Measurements from ENCODE around the gene ELMO1.

Gene ELMO1

DNA sequence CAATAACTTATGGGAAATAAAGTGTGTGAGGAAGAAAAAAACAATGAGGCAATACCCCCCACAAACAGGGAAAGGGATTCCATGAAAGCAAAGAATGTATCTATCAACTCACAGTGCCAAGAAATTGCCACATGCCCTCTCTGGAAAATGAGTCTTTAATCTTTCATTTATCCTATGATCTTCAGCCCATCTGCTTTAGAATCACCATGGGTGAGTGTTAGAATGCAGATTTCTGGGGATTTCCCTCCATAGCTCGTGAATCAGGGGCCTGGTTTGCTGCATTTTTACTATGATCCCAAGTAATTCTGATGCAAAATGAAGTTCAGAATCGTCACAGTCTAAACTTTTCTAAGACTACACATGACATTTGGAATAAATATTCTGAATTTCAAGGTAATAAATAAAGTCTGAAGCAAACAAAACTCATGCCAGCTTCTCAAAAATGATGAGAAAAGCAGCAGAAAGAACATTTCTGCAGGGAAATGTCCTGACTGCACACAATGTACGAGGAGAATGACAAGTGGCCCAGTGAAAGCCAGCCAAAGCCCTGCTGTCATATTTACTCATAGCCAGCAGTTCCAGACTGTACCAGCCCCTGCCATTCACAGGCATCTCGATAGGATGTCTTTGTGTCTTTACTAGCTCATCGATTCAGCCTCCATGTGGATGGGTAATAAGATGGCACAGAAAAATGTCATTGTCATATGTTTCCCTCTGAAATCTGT lies 167.1 kb downstream of the ELMO1 start:
- WGBS (ENCODE audit: insufficient coverage, insufficient read length) = no CpG with 5 or more reads among the region's 5 CpGs
- DNase-seq (ENCODE audit: low read depth, low spot score) = no peak
- Histone ChIP-seq H3K4me1 (ENCODE audit: control insufficient read depth, insufficient read depth, low read length) (peaks cover 4% of the 10 kb centered on the region; the same call in 1 of the 2 replicates), H3K36me3 (ENCODE audit: control insufficient read depth, insufficient read depth, low read length) (no peaks in the 10 kb centered on the region), H3K27ac (ENCODE audit: low read length) (no peak overlapping the region), H3K9me3 (ENCODE audit: control insufficient read depth, insufficient read depth, low read length) (no peaks in the 10 kb centered on the region), H3K4me3 (ENCODE audit: low read length) (no peak overlapping the region), H3K27me3 (ENCODE audit: control insufficient read depth, insufficient read depth, low read length) (no peaks in the 10 kb centered on the region)

DNA sequence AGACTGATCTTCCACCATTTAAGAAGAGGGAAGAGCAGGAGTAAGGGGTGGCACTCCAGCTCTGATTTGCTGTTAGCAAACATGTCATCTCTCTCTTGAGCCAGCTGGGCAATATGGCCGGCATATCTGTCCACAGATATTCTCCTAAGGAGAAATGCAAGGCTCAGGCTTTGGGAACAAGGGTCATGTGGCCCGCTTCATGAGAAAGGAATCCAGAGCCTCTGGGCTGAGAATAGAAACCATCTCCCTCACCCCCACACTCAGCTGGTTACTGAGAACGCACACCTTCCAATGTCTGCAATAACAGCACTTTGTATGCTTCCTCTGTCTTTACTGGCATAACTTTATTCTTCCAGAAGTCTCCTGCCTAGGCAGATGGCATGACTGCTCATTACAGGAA lies 171.2 kb downstream of the ELMO1 start:
- DNase-seq (ENCODE audit: low read depth, low spot score) = no peak
- H3K4me3 ChIP-seq (ENCODE audit: low read length) = no peak overlapping the region
- no peak overlapping the region for H3K27ac ChIP-seq (ENCODE audit: low read length)
- H3K9me3 ChIP-seq (ENCODE audit: control insufficient read depth, insufficient read depth, low read length) = no peaks in the 10 kb centered on the region
- no peaks in the 10 kb centered on the region for H3K36me3 ChIP-seq (ENCODE audit: control insufficient read depth, insufficient read depth, low read length)
- WGBS (ENCODE audit: insufficient coverage, insufficient read length) = no CpG with 5 or more reads among the region's 3 CpGs
- H3K27me3 ChIP-seq (ENCODE audit: control insufficient read depth, insufficient read depth, low read length) = no peaks in the 10 kb centered on the region
- no peaks in the 10 kb centered on the region for H3K4me1 ChIP-seq (ENCODE audit: control insufficient read depth, insufficient read depth, low read length)

DNA sequence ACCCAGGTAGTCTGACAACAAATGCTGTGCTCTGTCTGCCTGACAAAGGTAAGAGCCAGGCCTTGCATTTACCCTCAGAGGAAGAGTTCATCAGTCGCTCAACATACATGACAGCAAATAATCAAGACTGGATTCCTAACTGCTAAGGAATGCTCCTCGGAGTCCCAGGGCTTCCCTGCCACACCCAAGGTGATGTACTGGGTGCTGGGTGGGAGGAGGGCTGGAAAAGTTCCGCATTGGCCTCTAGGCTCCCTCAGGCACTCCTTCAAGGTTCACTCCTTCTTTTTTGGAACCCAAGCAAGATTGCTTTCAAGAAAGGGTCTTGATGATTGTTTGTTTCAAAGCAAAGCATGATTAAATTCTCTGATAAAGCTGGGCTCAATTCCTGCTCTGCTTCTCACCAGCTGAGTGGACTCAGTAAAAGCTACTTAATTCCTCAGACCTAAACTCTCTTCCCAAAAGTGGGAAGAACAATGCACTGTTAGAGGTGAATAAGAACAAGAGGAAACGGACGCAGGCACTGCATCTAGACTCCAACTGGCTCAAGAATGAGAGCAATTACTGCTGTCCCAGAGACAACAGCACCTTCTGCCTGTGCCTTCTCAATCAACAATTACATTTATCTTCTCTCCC lies 173.5 kb downstream of the ELMO1 start:
- Histone ChIP-seq H3K4me1 (ENCODE audit: control insufficient read depth, insufficient read depth, low read length) (no peaks in the 10 kb centered on the region), H3K36me3 (ENCODE audit: control insufficient read depth, insufficient read depth, low read length) (no peaks in the 10 kb centered on the region), H3K27ac (ENCODE audit: low read length) (no peak overlapping the region), H3K4me3 (ENCODE audit: low read length) (no peak overlapping the region), H3K9me3 (ENCODE audit: control insufficient read depth, insufficient read depth, low read length) (no peaks in the 10 kb centered on the region), H3K27me3 (ENCODE audit: control insufficient read depth, insufficient read depth, low read length) (no peaks in the 10 kb centered on the region)
- DNase-seq (ENCODE audit: low read depth, low spot score) = no peak
- no CpG with 5 or more reads among the region's 5 CpGs for WGBS (ENCODE audit: insufficient coverage, insufficient read length)

DNA sequence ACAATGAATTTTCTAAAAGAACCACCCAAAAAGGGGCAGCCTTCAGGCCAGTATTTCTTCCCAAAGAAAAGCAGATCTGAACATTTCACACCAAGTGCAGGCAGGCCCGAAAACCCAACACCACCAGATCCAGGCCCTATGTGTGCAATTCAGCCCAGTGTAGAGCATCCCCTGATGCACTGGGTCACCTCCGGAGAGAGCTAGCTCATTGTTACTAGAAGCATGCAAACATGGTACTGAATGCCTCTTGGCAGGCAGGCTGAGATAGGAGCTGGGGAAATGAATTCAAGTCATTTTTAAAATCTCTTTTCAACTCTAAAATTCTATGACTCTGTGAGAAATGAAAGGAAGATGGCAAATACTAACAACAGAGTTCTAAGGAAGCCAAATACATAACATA lies 174.8 kb downstream of the ELMO1 start:
- H3K4me1 ChIP-seq (ENCODE audit: control insufficient read depth, insufficient read depth, low read length) = no peaks in the 10 kb centered on the region
- no peaks in the 10 kb centered on the region for H3K36me3 ChIP-seq (ENCODE audit: control insufficient read depth, insufficient read depth, low read length)
- no peak for DNase-seq (ENCODE audit: low read depth, low spot score)
- no peak overlapping the region for H3K27ac ChIP-seq (ENCODE audit: low read length)
- H3K4me3 ChIP-seq (ENCODE audit: low read length) = no peak overlapping the region
- WGBS (ENCODE audit: insufficient coverage, insufficient read length) = no CpG with 5 or more reads among the region's 2 CpGs
- no peaks in the 10 kb centered on the region for H3K27me3 ChIP-seq (ENCODE audit: control insufficient read depth, insufficient read depth, low read length)
- no peaks in the 10 kb centered on the region for H3K9me3 ChIP-seq (ENCODE audit: control insufficient read depth, insufficient read depth, low read length)

DNA sequence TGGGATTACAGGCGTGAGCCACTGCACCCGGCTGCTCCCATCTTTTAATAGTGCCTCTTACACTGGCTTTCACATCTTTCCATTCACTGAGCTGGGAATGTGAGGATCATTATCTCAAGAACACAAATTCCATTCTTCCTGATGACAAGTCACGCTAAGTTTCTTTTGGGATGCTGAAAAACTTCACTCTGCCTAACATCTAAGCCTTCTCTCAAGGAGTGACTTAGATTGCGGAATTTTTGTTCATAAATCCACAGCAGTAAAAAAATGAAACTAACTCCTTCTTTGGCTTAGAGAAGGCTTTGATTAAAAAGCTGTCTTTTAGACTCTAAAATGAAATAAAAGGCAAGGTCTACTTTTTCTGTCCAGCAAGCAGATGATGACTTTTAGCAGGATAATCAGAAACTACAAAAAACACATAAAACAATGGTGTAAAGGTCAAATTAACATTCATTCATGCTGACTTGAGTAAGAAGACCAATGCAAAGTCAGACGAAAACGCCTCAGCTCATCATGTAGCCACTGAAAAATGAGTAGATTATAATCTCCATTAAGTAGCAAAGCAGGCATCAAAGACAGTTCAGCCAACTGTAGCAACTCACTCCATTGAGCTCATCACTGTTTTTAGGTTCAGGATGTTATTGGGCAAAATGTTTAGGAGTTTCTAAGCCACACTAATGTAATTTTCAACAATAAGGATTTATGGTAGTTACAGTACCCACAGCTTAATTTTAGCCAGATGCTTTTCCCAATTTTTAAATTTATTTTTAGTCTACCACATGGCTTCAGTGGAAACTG lies 178.8 kb downstream of the ELMO1 start:
- no CpG with 5 or more reads among the region's 6 CpGs for whole genome bisulfite sequencing (ENCODE audit: insufficient coverage, insufficient read length)
- H3K36me3 ChIP-seq (ENCODE audit: control insufficient read depth, insufficient read depth, low read length) = no peaks in the 10 kb centered on the region
- no peaks in the 10 kb centered on the region for H3K27me3 ChIP-seq (ENCODE audit: control insufficient read depth, insufficient read depth, low read length)
- 0 out of 2 replicates have a peak, but pooled peaks cover 1% of the 10 kb centered on the region for H3K4me1 ChIP-seq (ENCODE audit: control insufficient read depth, insufficient read depth, low read length)
- no peak overlapping the region for H3K27ac ChIP-seq (ENCODE audit: low read length)
- H3K9me3 ChIP-seq (ENCODE audit: control insufficient read depth, insufficient read depth, low read length) = no peaks in the 10 kb centered on the region
- DNase-seq (ENCODE audit: low read depth, low spot score) = no peak
- no peak overlapping the region for H3K4me3 ChIP-seq (ENCODE audit: low read length)

DNA sequence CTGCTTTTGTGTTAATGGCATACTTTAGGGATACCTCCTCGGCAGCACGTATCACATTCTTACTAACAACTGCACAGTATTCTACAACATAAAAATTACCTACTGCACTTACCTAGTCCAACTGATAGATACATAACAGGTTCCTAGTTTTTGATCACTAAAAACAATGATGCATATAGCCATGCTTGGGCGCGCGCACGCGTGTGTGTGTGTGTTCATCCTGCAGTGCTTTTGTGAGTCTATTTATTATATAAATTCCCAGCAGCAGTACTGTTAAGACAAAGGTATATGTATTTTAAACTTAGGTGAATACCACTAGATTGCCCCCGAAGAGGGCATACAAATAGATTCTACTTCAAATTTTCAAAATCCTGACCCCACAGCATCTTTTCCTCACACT lies 181.4 kb downstream of the ELMO1 start:
- 0 out of 2 replicates have a peak, but pooled peaks cover 1% of the 10 kb centered on the region for H3K4me1 ChIP-seq (ENCODE audit: control insufficient read depth, insufficient read depth, low read length)
- no peak for DNase-seq (ENCODE audit: low read depth, low spot score)
- H3K9me3 ChIP-seq (ENCODE audit: control insufficient read depth, insufficient read depth, low read length) = no peaks in the 10 kb centered on the region
- no peak overlapping the region for H3K4me3 ChIP-seq (ENCODE audit: low read length)
- no peaks in the 10 kb centered on the region for H3K36me3 ChIP-seq (ENCODE audit: control insufficient read depth, insufficient read depth, low read length)
- H3K27ac ChIP-seq (ENCODE audit: low read length) = no peak overlapping the region
- no CpG with 5 or more reads among the region's 8 CpGs for WGBS (ENCODE audit: insufficient coverage, insufficient read length)
- no peaks in the 10 kb centered on the region for H3K27me3 ChIP-seq (ENCODE audit: control insufficient read depth, insufficient read depth, low read length)

DNA sequence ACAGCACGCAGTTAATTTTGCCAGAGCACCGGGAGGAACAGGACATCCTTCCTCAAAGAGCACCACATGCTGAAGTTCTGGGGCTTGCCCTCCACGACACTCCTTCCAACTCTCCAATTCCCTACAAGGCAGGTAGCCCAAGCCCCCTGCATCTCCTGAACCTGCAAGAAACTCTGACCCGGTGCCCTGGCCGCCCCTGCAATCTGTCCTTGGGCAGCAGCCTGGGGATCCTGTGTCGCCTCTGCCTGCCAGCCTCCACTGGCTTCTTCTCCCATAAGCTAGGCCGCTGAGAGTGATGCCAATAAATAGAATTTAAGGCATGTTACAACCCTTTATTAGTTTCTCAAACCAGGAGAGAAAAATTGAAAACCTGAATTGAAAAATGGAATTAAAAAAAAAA lies 182.8 kb downstream of the ELMO1 start:
- Histone ChIP-seq H3K27ac (ENCODE audit: low read length) (no peak overlapping the region), H3K4me3 (ENCODE audit: low read length) (no peak overlapping the region), H3K36me3 (ENCODE audit: control insufficient read depth, insufficient read depth, low read length) (no peaks in the 10 kb centered on the region), H3K4me1 (ENCODE audit: control insufficient read depth, insufficient read depth, low read length) (0 out of 2 replicates have a peak, but pooled peaks cover 1% of the 10 kb centered on the region), H3K27me3 (ENCODE audit: control insufficient read depth, insufficient read depth, low read length) (no peaks in the 10 kb centered on the region), H3K9me3 (ENCODE audit: control insufficient read depth, insufficient read depth, low read length) (no peaks in the 10 kb centered on the region)
- no CpG with 5 or more reads among the region's 7 CpGs for WGBS (ENCODE audit: insufficient coverage, insufficient read length)
- DNase-seq (ENCODE audit: low read depth, low spot score) = no peak

DNA sequence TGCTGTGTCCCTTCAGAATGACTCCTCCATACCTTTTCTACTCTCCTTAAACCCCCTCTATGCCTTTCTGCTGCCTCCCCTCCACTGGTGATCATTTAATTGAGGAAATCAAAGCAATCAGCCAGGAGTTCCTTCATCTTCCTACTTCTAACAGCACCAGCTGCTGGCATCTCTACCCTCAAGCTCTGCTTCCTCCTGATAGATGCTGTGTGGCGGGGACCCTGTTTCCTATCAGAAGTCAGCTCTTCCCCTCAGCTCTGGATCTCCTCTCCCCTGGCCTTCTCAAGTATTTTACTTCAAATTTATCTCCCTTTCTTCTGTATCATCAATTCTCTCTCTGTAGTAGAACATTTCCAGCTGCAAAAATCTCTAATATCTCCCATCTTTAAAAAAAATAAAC lies 183.7 kb downstream of the ELMO1 start:
- H3K9me3 ChIP-seq (ENCODE audit: control insufficient read depth, insufficient read depth, low read length) = no peaks in the 10 kb centered on the region
- no peak for DNase-seq (ENCODE audit: low read depth, low spot score)
- H3K27ac ChIP-seq (ENCODE audit: low read length) = no peak overlapping the region
- no peak overlapping the region for H3K4me3 ChIP-seq (ENCODE audit: low read length)
- no CpG with 5 or more reads among the region's 1 CpG for WGBS (ENCODE audit: insufficient coverage, insufficient read length)
- H3K4me1 ChIP-seq (ENCODE audit: control insufficient read depth, insufficient read depth, low read length) = 0 out of 2 replicates have a peak, but pooled peaks cover 1% of the 10 kb centered on the region
- no peaks in the 10 kb centered on the region for H3K27me3 ChIP-seq (ENCODE audit: control insufficient read depth, insufficient read depth, low read length)
- no peaks in the 10 kb centered on the region for H3K36me3 ChIP-seq (ENCODE audit: control insufficient read depth, insufficient read depth, low read length)

DNA sequence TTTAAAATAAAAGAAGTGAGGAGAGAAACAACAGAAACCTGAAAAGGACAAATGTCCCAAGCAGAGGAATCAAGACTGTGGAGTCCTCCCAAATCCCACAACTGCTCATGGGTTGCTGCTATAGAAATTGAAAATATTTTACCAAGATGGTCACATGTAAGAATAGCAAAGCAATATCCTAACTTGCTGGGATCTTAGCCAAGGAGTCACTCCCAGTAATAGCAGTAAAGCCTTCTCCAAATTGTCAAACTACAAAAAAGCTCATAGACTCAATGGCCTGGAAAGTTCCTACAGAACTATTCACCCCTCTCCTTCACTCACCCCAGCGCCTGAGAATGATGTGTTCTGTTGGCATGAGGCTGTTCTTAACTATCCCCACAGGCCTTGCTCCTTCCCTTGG lies 186.5 kb downstream of the ELMO1 start:
- Histone ChIP-seq H3K27ac (ENCODE audit: low read length) (no peak overlapping the region), H3K27me3 (ENCODE audit: control insufficient read depth, insufficient read depth, low read length) (no peaks in the 10 kb centered on the region)
- WGBS (ENCODE audit: insufficient coverage, insufficient read length) = no CpG with 5 or more reads among the region's 1 CpG

DNA sequence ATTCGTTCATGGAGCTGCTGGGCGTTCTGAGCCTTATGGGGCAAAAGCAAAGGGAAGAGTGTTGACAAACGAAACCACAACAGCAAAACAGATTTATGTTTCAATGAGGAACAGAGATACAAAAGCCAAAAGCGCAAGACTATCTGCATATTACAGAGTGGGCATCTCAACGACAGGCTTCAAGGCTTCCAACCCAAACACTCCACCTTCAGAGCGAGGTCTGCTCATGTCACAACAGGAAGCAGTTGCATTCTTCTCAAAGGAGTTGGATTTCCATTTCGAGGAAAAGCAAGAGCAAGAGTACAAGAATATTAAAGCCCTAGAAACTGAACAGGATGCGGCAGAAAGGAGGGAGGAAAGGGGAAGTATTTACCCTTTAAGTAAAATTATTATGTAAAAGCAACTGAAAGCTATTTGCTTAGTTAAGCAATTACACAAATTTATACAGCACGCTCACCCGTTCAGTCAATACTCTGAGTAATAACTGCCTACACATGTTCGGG lies 189.3 kb downstream of the ELMO1 start:
- Histone ChIP-seq H3K9me3 (ENCODE audit: control insufficient read depth, insufficient read depth, low read length) (no peaks in the 10 kb centered on the region), H3K4me3 (ENCODE audit: low read length) (no peak overlapping the region), H3K4me1 (ENCODE audit: control insufficient read depth, insufficient read depth, low read length) (no peaks in the 10 kb centered on the region), H3K27me3 (ENCODE audit: control insufficient read depth, insufficient read depth, low read length) (no peaks in the 10 kb centered on the region), H3K27ac (ENCODE audit: low read length) (no peak overlapping the region), H3K36me3 (ENCODE audit: control insufficient read depth, insufficient read depth, low read length) (no peaks in the 10 kb centered on the region)
- WGBS (ENCODE audit: insufficient coverage, insufficient read length) = no CpG with 5 or more reads among the region's 11 CpGs
- no peak for DNase-seq (ENCODE audit: low read depth, low spot score)

More for the DNA sequence above, 186.5 kb downstream of the ELMO1 start:
- H3K36me3 ChIP-seq (ENCODE audit: control insufficient read depth, insufficient read depth, low read length) = no peaks in the 10 kb centered on the region
- DNase-seq (ENCODE audit: low read depth, low spot score) = no peak
- 0 out of 2 replicates have a peak, but pooled peaks cover 1% of the 10 kb centered on the region for H3K4me1 ChIP-seq (ENCODE audit: control insufficient read depth, insufficient read depth, low read length)
- no peaks in the 10 kb centered on the region for H3K9me3 ChIP-seq (ENCODE audit: control insufficient read depth, insufficient read depth, low read length)
- H3K4me3 ChIP-seq (ENCODE audit: low read length) = no peak overlapping the region

Data from iPS DF 6.9 (cell line).